ENCODE results near the gene SMARCC2.

DNA sequence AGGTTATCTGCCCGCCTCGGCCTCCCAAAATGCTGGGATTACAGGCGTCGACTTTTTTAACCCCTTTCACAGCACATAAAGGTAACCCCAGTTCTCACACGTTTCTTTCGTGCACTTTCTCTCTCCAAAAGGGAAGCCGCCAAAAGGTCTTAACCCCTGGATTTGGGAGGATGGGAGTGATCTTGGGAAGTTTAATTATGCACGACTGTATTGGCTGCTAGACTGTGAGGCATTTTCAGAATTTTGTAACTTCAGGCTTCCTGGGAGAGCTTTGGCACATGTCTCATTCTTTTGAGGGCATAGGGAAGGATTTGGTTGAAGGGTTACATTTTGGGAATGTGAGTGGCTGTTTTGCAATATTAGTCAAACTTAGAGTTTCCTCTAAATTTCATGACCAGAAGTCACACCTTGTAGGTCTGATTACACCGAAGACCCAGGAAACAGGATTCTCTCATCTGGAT lies 1.4 kb upstream of the SMARCC2 start:
- no peak for TF ChIP-seq EZH2 (IDR thresholded peaks at IDR 0.05)
- TF ChIP-seq, protein P1, sequence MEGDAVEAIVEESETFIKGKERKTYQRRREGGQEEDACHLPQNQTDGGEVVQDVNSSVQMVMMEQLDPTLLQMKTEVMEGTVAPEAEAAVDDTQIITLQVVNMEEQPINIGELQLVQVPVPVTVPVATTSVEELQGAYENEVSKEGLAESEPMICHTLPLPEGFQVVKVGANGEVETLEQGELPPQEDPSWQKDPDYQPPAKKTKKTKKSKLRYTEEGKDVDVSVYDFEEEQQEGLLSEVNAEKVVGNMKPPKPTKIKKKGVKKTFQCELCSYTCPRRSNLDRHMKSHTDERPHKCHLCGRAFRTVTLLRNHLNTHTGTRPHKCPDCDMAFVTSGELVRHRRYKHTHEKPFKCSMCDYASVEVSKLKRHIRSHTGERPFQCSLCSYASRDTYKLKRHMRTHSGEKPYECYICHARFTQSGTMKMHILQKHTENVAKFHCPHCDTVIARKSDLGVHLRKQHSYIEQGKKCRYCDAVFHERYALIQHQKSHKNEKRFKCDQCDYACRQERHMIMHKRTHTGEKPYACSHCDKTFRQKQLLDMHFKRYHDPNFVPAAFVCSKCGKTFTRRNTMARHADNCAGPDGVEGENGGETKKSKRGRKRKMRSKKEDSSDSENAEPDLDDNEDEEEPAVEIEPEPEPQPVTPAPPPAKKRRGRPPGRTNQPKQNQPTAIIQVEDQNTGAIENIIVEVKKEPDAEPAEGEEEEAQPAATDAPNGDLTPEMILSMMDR (IDR thresholded peaks at IDR 0.05 in 2 of 3, conservative IDR thresholded peaks at IDR 0.05 in 1 of 3; ENCODE audit: borderline replicate concordance in 1 of 3, insufficient read depth in 1 of 3, low read depth in 2 of 3, low read length in 2 of 3): no peak
- no peak for TF ChIP-seq FOSL1 (IDR thresholded peaks at IDR 0.05; ENCODE audit: low read depth)
- TF ChIP-seq YY1 (IDR thresholded peaks at IDR 0.05; ENCODE audit: extremely low read depth, insufficient replicate concordance, low read depth, low read length): no peak
- TF ChIP-seq POLR2A (IDR thresholded peaks at IDR 0.05; ENCODE audit: borderline replicate concordance, extremely low read depth, insufficient read depth, insufficient read length): no peak
- TF ChIP-seq SP1 (IDR thresholded peaks at IDR 0.05; ENCODE audit: low read depth): no peak
- no peak for TF ChIP-seq EZH2phosphoT487 (IDR thresholded peaks at IDR 0.05; ENCODE audit: borderline replicate concordance)
